CD4-positive, alpha-beta T cell treated with Interferon gamma for 1 hour (primary cell): Measurements from ENCODE around the gene IMMP2L.
"Not testable (repeated sequence)": the region's sequence is repeated elsewhere in the genome, so short reads cannot be mapped to it uniquely, and the experiment has no call there.

Experiments
- DNase-seq: peaks from one replicate; pipeline ENCODE4 v3.0.0-alpha.2; 2020

IMMP2L gene

DNA sequence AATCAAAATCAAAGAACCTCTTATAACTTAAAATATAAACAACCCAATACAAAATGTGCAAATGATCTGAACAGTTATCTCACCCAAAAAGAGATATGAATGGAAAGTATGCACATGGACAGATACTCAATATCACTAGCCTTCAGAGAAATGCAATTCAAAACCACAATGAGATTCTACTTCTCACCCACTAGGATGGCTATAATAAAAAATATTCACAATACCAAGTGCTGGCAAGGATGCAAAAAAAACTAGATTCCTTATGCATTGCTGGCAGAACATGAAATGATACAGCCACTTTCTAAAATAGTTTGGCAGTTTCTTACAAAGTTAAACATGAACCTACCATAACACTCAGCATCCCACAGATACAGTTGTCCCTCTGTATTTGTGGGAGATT lies 601.5 kb downstream of the IMMP2L start:
- no peak for DNase-seq

DNA sequence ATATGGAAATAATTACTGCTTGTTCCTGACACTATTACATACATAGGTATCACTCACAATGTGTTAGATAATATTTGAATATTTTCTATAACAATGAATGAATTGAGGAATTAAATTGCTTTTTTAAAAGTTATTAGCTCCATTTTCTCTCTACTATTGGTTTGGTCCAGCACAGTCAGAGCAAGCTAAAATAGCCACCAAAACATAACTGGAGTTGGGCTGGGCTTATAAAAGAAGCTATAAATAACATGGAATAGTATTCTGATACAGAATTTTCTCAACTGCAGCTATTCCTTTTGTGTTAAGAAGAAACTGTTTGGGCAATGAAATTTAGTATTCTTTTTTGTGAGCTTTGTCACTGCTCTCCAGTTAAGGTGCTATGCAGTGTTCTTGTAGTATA lies 614.0 kb downstream of the IMMP2L start:
- DNase-seq, result no peak

DNA sequence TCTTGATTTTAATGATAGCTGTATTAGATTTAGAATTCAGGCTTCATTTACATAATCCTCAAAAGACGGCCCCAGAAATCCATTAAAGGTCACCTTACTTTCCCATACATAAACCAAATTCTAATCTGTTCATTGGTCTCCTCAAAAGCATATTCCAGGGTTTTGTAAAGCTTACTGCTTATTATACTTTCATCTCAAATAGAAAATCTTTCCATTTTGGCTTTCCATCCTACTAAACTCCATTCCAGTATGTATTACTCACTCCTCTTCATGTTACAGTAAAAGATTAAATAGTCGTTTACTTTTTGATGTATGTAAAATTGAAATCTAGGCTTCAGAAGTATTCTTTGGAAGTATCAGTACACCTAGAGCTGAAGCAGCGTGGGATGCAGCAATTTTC lies 614.9 kb downstream of the IMMP2L start:
- no peak for DNase-seq

DNA sequence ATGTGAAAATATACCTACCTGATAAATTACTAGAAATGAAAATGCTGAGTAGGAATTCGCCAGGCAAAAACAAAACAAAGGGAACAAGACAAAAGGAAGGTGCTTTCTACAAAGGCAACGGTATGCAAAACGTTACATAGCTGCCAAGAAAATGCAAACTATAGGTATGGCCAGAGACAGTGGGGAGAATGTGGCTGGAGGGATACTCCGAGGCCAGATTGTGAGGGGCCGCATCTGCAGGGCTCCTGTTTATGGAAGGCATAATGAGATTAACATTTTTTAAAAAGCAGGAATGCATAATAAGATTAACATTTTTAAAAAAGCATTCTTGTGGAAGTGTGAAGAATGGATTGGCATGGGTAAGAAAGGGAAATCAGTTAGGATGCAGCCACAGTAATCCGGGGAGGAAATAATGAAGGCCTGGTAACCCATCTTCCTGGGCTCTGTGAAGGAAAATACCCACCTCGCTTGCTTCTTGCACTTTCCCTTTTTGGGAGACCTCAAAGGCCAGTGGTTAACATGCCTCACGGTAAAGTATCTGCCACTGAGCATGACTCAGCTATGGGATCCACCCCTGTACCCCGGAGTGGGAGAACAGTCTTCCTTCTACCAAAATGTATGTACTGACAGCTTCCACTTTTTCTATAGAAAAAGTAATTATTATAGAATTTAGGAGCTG lies 617.2 kb downstream of the IMMP2L start:
- no peak for DNase-seq

GRCh38 chr7:110944448-110944847 lies 617.8 kb downstream of the IMMP2L start:
- no peak for DNase-seq

- DNase-seq, result no peak
Observed at GRCh38 chr7:110943701-110944345, 618.5 kb downstream of the IMMP2L start.

GRCh38 chr7:110941385-110941784 lies 620.9 kb downstream of the IMMP2L start:
- DNase-seq, result no peak

- DNase-seq, result no peak
Observed at GRCh38 chr7:110940756-110941155, 621.5 kb downstream of the IMMP2L start.

DNA sequence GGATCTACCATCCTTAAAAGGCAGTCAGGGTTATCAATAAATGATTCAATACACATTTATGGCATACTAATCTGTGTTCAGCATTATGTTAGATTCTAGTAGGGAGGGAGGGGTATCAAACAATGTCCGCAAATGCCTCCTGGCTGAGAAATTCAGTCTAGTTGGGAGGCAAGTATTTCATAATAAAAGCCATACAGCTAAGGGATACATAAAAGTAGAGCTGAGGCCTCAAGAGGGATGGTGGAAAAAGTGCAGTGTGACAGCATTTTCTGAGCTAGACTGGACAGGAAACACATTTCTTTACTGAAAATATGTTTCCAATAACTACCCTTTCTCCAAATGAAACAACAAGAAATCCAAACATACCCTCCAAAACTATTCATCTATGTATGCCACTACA lies 624.1 kb downstream of the IMMP2L start:
- DNase-seq, result no peak

GRCh38 chr7:110936665-110937064 lies 625.6 kb downstream of the IMMP2L start:
- DNase-seq, result not testable (repeated sequence)

DNA sequence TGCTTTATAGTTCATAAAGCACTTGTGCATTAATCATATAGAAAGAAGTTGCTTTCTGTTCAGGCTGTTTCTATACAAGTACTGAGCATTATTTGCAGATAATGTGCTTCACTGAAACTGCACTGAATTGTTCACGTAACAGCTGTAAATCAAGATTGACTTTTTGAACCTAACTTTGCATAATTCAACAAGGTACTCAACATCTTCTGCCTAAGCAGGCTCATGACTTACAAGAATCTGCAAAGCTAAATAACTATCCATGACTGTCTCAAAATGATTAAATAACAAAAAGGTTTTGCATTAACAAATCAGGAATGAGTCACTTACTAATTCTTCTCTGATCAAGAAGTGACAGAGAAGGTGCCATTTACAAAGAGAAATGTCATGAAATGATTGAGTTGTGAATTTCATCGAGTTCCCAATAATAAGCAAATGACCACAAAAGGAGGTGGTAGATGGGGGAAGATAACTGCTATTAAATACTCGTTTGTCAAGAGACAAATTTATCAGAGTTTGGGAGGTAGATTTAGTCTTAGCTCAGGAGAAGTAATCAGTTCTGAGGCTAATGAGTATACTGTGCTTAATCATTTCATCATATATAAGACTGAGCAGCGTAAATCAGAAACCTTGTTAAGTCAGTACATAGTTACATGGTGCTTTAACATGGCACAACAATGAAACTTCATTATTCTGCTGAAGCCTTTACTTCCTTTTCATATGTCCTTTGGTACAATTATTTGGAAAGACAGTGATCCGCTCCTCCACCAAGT lies 632.6 kb downstream of the IMMP2L start:
- no peak for DNase-seq

DNA sequence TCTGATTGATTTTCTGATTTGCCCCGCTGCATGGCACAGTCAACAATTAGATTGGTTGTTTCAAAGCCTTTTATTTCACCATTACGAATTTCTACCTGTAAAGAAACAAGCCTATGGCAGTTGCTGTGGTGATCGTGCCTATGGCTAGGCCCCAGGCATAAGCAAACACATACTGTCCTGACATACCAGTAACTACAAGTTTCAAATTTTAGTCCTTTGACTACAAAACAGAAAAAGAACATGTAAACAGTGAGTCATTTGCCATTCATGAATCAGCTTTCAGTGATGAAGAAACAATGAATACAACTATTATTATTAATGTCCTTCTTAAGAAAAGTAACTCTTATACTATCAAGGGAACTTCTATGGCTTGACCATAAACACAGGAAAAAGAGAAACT lies 639.4 kb downstream of the IMMP2L start:
- DNase-seq, result no peak

GRCh38 chr7:110921595-110922151 lies 640.6 kb downstream of the IMMP2L start:
- no peak for DNase-seq

DNA sequence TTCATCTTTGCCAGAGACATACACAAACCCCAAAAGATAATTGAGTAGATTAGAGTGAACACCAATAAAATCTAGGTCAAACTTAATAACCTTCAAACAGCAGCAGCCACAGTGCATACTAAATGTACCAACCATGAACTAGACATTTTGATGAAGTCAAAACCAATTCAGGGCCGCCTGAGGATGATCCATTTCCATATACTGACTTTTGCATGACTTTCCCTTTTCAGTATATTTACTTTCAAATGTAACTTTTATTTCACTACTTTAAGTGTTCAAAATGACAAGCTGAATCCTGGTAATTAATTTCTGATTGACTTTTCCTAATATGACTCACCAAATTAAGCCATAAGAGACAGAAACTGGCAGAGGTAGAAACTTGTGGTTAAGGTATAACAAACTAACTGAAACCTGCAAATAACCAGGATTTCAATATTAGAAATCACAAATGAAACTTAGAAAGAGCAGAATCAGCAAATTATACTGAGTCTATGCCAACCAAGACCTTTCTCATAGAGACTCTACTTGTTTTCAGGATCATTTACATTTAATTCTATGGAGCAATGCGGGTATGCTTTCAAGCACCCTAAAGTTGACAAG lies 643.2 kb downstream of the IMMP2L start:
- DNase-seq, result no peak

GRCh38 chr7:110914263-110914662 lies 648.0 kb downstream of the IMMP2L start:
- no peak for DNase-seq

DNA sequence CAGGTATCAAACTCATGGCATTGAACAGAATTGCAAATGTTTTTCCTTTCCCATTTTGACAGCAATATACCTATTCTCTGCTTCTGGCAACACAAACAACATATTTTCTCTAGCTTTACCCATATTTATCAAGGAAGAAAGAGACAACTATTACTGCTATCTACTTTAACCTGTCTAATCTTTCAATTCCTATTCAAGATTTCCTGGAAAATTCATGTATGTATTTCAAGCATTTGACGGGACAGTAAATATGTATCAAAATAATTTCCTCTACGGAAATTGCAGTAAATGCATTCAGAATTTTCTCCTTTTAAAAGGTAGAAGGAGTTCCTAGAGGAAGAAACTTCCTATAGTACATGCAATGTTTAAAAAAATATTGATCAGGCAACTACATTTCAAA lies 650.7 kb downstream of the IMMP2L start:
- DNase-seq, result no peak

DNA sequence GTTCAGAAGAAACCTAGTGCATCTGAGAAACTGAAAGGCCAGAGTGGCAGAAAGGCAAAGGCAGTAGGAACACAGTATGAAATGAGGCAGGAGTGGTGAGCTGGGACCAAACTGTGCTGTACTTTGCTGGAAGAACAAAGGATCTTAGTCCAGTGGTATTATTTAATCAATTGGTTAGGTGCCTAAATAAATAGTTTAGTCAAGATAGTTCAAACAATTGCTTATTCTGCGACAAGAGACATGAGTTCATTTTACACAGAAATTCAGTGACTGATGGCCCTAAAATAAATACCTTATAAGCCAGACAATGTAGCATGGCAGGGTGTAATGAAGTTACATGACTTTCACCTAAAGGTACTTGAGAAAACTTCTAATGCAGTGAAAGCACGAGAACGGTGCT lies 653.2 kb downstream of the IMMP2L start:
- DNase-seq, result no peak

GRCh38 chr7:110905773-110906566 lies 656.3 kb downstream of the IMMP2L start:
- no peak for DNase-seq

GRCh38 chr7:110898516-110898915 lies 663.8 kb downstream of the IMMP2L start:
- no peak for DNase-seq

- DNase-seq, result no peak
Observed at GRCh38 chr7:110897538-110897937, 664.8 kb downstream of the IMMP2L start.

DNA sequence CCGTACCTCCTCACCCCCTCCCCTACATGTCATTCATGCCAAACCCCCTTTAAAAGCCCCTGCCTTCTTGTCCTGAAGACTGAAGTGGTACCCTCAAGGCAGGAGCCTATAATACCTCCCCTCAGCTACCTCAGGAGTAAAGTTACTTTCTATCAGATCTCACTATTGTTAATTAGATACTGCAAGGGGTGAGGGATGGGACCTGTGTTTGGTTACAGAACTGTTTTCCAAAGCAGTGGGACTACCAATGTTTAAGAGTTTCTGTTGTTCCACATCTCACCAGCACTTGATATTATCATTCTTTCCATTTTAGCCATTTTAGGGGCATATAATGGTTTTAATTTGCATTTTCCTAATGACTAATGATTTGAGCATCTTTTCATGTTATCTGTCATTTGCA lies 668.2 kb downstream of the IMMP2L start:
- no peak for DNase-seq

- no peak for DNase-seq
Observed at GRCh38 chr7:110891197-110891596, 671.1 kb downstream of the IMMP2L start.

DNA sequence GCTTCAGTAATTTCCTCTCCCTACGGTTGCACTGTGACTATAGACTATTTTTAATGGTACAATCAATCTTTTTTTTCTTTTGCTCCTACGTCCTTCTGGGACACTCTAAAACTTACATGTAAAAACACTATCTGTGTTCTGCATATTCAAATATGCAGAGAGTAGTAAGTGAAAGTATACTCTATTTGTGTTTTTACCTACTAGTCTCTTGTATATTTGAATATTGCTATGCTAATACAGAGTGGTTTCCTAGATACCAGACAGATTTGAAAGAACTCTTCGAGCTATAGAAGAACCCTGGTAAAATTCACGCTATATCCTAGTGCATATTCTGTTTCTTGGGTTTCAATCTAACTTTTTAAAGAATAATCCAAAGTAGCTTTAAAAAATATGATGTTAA lies 672.2 kb downstream of the IMMP2L start:
- no peak for DNase-seq
